ENCODE data around the gene CDH6. TPM values are rescaled to one million over a fixed set of nuclear protein-coding genes. Genes with fewer than 3 reads are reported as not detected.

CDH6 gene
- total and polyA plus RNA-seq, 2 of the 13 experiments (the other 11 are each of a cell fraction or from before 2014, with no cell fraction given), result not detected

GRCh38 chr5:31194468-31194813, 955 bp downstream of the CDH6 start:
- no peak overlapping the region for H3K27ac ChIP-seq (ENCODE audit: extremely low read length, insufficient read depth, low read length)
- BruUV-seq (replicated peaks), result no TSS peak

More at GRCh38 chr5:31194468-31194813, 955 bp downstream of the CDH6 start:
- H3K9ac ChIP-seq (ENCODE audit: insufficient read depth, low read depth, low read length), result no peak overlapping the region
- no peaks in the 10 kb centered on the region for H4K20me1 ChIP-seq (ENCODE audit: insufficient read depth, low read length)
- no peaks in the 10 kb centered on the region for H3K4me1 ChIP-seq (ENCODE audit: insufficient read depth, low read length)
- no peaks in the 10 kb centered on the region for H3K9me3 ChIP-seq (ENCODE audit: low read length)
- WGBS (ENCODE audit: low lambda C conversion rate), result 35% methylated on average over 15 of the region's 15 CpGs
- no peaks in the 10 kb centered on the region for H3K79me2 ChIP-seq (ENCODE audit: insufficient read depth, low read length)
- H3K36me3 ChIP-seq (replicated peaks in 1 of 2; ENCODE audit: control insufficient read depth in 1 of 2, insufficient read depth in 2 of 2, low read length in 2 of 2), result no peaks in the 10 kb centered on the region
- no peak overlapping the region for H3K4me2 ChIP-seq (ENCODE audit: low read depth, low read length)
- FAIRE-seq (no peak), ATAC-seq (peak; percentile 30; the same call in 2 of the 3 replicates), DNase-seq (ENCODE audit: low spot score) (no peak)
- no peak for TF ChIP-seq SMARCC2 (IDR thresholded peaks at IDR 0.05)
- TF ChIP-seq ZNF235 (CRISPR knock-in tag; IDR thresholded peaks at IDR 0.05; ENCODE audit: borderline replicate concordance), result no peak
- no peak for TF ChIP-seq SUZ12 (IDR thresholded peaks at IDR 0.05; ENCODE audit: low read depth, low read length)
- TF ChIP-seq USF2 (IDR thresholded peaks at IDR 0.05; ENCODE audit: low read depth, low read length), result no peak
- TF ChIP-seq USF2 (CRISPR knock-in tag; IDR thresholded peaks at IDR 0.05; ENCODE audit: borderline replicate concordance), result no peak
- TF ChIP-seq DMAP1 (CRISPR knock-in tag; IDR thresholded peaks at IDR 0.05), result no peak
- intact Hi-C loops (cut with micrococcal nuclease; ENCODE audit: unreplicated experiment) (no loop called here), in situ Hi-C loops (cut with HindIII; ENCODE audit: extremely low pct_ligation_motif_present, low pct_unique_long_range_greater_than_20kb) (no loop called here)
- CTCF ChIA-PET (ENCODE audit: low intra/inter-chr PET ratio, low total read pairs), result no interaction called here
- H3K27me3 ChIP-seq (ENCODE audit: control insufficient read depth in 1 of 2, insufficient read depth in 2 of 2, low read length in 2 of 2), result peaks cover 4 to 32% of the 10 kb centered on the region in 2 experiments
- no peak overlapping the region for H3K4me3 ChIP-seq (replicated peaks in 1 of 3; ENCODE audit: insufficient read depth in 1 of 3, low read depth in 2 of 3, low read length in 3 of 3)
- H2AFZ ChIP-seq (ENCODE audit: low read length), result no peak overlapping the region
- POLR2A ChIA-PET, result no interaction called here
